ENCODE data around the gene GAS5. TPM values are rescaled to one million over a fixed set of nuclear protein-coding genes. Genes with fewer than 3 reads are reported as not detected.

Gene GAS5
- total RNA-seq: 261 and 433 TPM in 2 replicates

GRCh38 chr1:173867753-173868265 lies at the start of gene GAS5:
TSS of gene GAS5 (minus strand) at chr1:173867989.

GRCh38 chr1:173917149-173917548 lies 49.4 kb upstream of the GAS5 start, which contains the start of gene SERPINC1:
TSS of gene SERPINC1 (minus strand) at chr1:173917327. CDS start at chr1:173917259, 68 bp downstream.

DNA sequence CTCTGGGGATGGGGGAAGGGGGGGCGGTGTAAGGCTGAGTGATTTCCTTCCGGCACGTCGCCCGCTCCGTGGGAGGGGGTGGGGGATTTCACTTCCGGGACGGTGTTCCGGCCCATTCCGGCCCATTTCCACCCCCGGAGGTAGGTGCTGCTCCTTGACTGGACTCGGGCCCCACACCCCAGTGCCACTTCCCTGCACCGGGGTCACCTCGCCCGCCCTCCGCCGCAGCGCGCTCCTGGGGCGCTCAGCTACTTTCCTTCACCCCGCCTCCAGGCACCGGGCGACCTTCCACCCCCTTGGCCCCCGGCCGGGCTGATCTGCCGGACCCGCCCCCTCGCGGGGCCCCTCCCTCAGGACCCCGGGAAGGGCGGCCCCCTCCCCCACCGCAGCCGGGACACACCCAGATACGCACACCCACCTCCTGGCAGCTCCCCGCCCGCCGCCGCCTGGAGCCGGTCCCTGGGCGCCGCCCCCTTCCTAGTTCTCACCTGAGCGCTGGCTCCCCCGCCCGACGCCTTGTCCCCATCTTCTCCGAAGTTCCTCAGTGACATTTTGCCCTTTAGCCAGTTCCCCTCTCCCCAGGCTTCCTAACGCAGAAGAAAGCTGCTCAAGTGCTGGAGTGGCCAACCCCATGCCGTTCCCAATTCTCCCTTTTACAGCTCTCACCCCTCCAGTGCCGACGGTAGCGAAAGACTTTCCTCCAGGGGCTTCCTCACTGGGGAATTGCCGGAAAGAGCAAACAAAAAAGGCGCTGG lies 654 bp upstream of the GAS5 start, which contains the start of gene ZBTB37:
ZBTB37 (plus strand) TSS at position 115 of the 755 bp plus-strand sequence. CDS start 1,846 bp downstream, outside the sequence.

GRCh38 chr1:173824315-173825081 lies 43.3 kb downstream of the GAS5 start, which contains the start of the genes CENPL and DARS2:
TSS of gene CENPL (minus strand) at chr1:173824883. CDS start at chr1:173811299, 13,584 bp downstream.
TSS of gene DARS2 (plus strand) at chr1:173824673. CDS start at chr1:173825230, 557 bp downstream.

Other genes with a start within 250 kb of the GAS5 start
- gene TEX50, start 232.7 kb downstream of the GAS5 start, total RNA-seq: not detected in 2 replicates
- 0.22 and 0.29 TPM in 2 replicates for gene ANKRD45, start 198.1 kb downstream of the GAS5 start, total RNA-seq
- 23.2 and 30.6 TPM in 2 replicates for gene KLHL20, start 153.0 kb downstream of the GAS5 start, total RNA-seq
- gene DARS2, start 43.3 kb downstream of the GAS5 start, total RNA-seq: 16.9 and 32.9 TPM in 2 replicates
- 3.1 and 28.8 TPM in 2 replicates for gene CENPL, start 43.1 kb downstream of the GAS5 start, total RNA-seq
- gene ZBTB37, start 391 bp upstream of the GAS5 start, total RNA-seq: 4.6 and 7.0 TPM in 2 replicates
- gene SERPINC1, start 49.3 kb upstream of the GAS5 start, total RNA-seq: 0.43 TPM in 1 of 2 replicates, not detected in the other
- 22.5 and 35.1 TPM in 2 replicates for gene RC3H1, start 154.4 kb upstream of the GAS5 start, total RNA-seq